Measurements from ENCODE around the gene MAP4K3.
"Not testable (repeated sequence)": the region's sequence is repeated elsewhere in the genome, so short reads cannot be mapped to it uniquely, and the experiment has no call there.

The MAP4K3 gene

GRCh38 chr2:39392672-39393071 is 44.4 kb downstream of the MAP4K3 start:
- ChIA-PET POLR2A (no interaction called here), CTCF (interaction anchor here (0.7 to 2.6 kb wide), 4 partner anchors 7 to 15 kb away, joined by 4 to 10 read pairs (median 5); no protein-coding TSS in a partner anchor)
- TF ChIP-seq, protein P1, sequence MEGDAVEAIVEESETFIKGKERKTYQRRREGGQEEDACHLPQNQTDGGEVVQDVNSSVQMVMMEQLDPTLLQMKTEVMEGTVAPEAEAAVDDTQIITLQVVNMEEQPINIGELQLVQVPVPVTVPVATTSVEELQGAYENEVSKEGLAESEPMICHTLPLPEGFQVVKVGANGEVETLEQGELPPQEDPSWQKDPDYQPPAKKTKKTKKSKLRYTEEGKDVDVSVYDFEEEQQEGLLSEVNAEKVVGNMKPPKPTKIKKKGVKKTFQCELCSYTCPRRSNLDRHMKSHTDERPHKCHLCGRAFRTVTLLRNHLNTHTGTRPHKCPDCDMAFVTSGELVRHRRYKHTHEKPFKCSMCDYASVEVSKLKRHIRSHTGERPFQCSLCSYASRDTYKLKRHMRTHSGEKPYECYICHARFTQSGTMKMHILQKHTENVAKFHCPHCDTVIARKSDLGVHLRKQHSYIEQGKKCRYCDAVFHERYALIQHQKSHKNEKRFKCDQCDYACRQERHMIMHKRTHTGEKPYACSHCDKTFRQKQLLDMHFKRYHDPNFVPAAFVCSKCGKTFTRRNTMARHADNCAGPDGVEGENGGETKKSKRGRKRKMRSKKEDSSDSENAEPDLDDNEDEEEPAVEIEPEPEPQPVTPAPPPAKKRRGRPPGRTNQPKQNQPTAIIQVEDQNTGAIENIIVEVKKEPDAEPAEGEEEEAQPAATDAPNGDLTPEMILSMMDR (IDR thresholded peaks at IDR 0.05; ENCODE audit: control extremely low read depth, extremely low read depth, low read depth, missing control alignments) = no peak
- DNase-seq (ENCODE audit: extremely low spot score) = no peak

DNA sequence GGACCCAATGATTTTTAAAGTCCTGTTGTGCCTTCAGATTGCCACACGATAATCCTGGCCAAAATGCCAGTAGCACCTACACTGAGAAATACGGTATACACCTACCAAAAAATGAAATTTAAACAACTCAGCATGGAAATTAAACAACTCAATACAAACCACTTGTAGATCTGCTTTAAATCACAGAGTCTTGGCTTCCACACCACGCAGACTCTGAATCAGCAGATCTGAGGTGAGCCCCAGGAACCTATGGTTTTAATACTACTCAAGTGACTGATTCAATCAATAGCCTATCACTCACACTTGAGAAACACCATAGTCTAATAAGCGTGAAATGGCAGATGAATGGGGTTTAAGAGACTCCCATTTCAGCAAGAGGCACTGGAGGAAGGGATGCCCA is 46.9 kb downstream of the MAP4K3 start:
- no peak for DNase-seq (ENCODE audit: extremely low spot score)
- CTCF ChIA-PET = no interaction called here
- POLR2A ChIA-PET = no interaction called here
- TF ChIP-seq, protein P1 (IDR thresholded peaks at IDR 0.05; ENCODE audit: control extremely low read depth, extremely low read depth, low read depth, missing control alignments) = no peak

DNA sequence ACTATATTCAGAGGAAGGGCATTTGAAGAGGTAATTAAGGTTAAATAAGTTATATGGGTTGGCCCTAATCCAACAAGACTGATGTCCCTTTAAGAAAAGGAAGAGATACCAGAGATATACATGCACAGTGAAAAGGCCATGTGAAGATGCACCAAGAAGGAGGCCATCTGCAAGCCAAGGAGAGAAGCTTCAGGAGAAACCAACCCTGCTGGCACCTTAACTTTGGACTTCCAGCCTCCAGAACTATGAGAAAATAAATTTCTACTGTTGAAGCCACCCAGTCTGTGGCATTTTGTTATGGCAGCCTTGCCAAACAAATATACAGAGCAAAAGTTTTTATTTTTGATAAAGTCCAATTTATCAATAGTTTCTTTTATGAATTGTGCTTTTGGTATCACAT is 51.0 kb downstream of the MAP4K3 start:
- POLR2A ChIA-PET = no interaction called here
- no peak for DNase-seq (ENCODE audit: extremely low spot score)
- TF ChIP-seq, protein P1 (IDR thresholded peaks at IDR 0.05; ENCODE audit: control extremely low read depth, extremely low read depth, low read depth, missing control alignments) = no peak
- CTCF ChIA-PET = no interaction called here

- no peak for DNase-seq (ENCODE audit: extremely low spot score)
These were observed 51.9 kb downstream of the MAP4K3 start for GRCh38 chr2:39385172-39385571.

DNA sequence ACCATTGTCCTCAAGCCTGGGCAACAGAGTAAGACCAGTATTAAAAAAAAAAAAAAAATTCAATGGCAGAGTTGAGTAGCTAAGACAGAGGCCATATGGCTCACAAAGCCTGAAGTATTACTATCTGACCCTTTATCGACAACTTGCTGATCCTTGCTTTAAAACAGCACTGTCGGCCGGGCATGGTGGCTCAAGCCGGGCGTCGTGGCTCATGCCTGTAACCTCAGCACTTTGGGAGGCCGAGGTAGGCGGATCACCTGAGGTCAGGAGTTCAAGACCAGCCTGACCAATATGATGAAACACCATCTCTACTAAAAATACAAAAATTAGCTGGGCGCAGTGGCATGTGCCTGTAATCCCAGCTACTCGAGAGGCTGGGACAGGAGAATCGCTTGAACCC is 53.0 kb downstream of the MAP4K3 start:
- DNase-seq (ENCODE audit: extremely low spot score); CTCF ChIA-PET; POLR2A ChIA-PET: not testable (repeated sequence)

More at GRCh38 chr2:39385172-39385571, 51.9 kb downstream of the MAP4K3 start:
- POLR2A ChIA-PET = no interaction called here
- CTCF ChIA-PET = no interaction called here
- TF ChIP-seq, protein P1 (IDR thresholded peaks at IDR 0.05; ENCODE audit: control extremely low read depth, extremely low read depth, low read depth, missing control alignments) = no peak

- CTCF ChIA-PET = no interaction called here
- DNase-seq (ENCODE audit: extremely low spot score) = no peak
These were observed 53.9 kb downstream of the MAP4K3 start for GRCh38 chr2:39383146-39383545.

GRCh38 chr2:39381653-39382052 is 55.4 kb downstream of the MAP4K3 start:
- TF ChIP-seq, protein P1 (IDR thresholded peaks at IDR 0.05; ENCODE audit: control extremely low read depth, extremely low read depth, low read depth, missing control alignments) = no peak
- no peak for DNase-seq (ENCODE audit: extremely low spot score)
- CTCF ChIA-PET = interaction anchor here (0.8 to 5.8 kb wide), 3 partner anchors 10 to 348 kb away, joined by 3 to 38 read pairs (median 3); no protein-coding TSS in a partner anchor
- POLR2A ChIA-PET = no interaction called here

More at GRCh38 chr2:39383146-39383545, 53.9 kb downstream of the MAP4K3 start:
- TF ChIP-seq, protein P1 (IDR thresholded peaks at IDR 0.05; ENCODE audit: control extremely low read depth, extremely low read depth, low read depth, missing control alignments) = no peak
- POLR2A ChIA-PET = no interaction called here

All from GM10248 (cell line).